ENCODE measurements around the gene ALDH1A1. TPM values are rescaled to one million over a fixed set of nuclear protein-coding genes. Genes with fewer than 3 reads are reported as not detected.

Gene ALDH1A1
- total RNA-seq, 1 experiment from 2014 or later, result 329 TPM

DNA sequence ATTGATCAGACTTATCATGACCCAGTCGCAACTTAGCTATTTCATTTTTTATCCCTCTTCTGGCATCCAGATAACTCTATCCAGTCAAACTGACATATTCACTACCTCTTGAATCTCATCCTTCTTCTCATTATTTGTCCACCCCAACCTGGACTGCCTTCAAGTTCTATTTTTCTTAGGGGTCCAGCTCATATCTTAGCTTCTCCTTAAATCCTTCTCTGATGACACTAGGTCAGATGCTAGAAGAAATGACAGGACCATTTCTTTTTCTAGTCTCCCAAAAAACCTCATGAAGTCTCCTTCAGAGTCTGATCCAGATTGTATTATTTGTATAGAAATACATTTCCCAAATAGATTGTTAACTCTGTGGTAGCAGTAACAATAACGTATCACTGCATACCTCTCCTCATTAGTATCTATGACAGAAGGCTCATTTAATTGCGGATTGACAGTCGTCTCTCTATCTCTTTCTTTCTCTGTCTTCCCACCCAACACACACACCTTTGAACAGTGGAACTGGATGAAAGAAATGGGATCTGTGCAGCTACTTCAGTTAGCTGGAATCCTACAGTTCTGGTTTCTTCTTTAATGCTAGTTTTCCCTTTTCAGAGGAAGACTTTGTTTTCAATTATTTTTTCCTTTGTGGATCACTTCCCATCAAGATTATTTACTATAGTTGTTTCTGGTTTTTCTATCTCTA, 33.5 kb downstream of the ALDH1A1 start:
- no peak for DNase-seq (ENCODE audit: low spot score)

DNA sequence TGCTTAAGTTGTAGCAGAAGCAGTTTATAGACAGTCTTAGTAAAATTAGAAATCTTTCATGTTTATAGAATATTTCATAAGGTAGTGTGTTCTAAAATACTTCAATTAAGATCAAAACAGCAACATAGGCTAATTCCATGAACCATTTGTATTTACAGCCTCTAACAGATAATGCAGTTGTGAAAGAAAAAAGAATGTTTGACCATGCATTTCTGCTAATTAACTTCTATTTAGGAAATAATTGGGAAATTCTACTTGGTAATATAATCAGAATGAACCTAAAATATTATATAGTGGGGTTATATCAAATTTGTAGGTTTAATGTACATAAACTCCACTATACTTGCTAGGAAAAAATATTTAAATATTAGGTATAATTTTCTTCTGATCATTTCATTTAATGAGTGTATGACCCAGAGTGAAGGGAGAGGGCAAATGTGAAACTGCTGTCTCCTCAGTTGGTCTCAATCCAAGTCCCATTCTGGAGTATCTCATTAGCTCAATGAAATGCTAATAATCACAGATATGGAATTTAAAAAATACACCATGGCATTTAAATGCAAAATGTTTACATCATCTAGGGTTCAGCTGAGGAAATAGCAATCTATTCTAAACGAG, 34.9 kb downstream of the ALDH1A1 start:
- no peak for DNase-seq (ENCODE audit: low spot score)

DNA sequence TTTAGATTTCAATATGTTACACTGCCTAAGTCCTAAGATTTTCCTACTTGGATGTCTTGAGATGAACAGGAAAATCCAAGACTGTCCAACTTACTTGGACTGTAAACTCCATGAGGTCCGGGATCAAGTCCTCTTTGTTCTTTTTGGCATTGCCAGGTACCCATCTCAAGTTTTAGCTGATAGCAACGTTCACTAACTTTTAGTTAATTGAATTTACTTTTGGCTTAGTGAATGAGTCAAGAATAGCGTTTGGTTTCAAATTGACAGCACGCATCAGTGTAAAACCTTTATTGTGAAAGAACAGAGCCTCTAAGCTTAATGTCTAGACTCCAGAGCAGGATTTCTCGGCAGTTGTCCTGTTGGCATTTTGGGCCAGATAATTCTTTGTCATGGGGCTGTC, 37.2 kb downstream of the ALDH1A1 start:
- DNase-seq (ENCODE audit: low spot score), result no peak

- no peak for DNase-seq (ENCODE audit: low spot score)
Observed at GRCh38 chr9:72914750-72915149, 38.1 kb downstream of the ALDH1A1 start.

DNA sequence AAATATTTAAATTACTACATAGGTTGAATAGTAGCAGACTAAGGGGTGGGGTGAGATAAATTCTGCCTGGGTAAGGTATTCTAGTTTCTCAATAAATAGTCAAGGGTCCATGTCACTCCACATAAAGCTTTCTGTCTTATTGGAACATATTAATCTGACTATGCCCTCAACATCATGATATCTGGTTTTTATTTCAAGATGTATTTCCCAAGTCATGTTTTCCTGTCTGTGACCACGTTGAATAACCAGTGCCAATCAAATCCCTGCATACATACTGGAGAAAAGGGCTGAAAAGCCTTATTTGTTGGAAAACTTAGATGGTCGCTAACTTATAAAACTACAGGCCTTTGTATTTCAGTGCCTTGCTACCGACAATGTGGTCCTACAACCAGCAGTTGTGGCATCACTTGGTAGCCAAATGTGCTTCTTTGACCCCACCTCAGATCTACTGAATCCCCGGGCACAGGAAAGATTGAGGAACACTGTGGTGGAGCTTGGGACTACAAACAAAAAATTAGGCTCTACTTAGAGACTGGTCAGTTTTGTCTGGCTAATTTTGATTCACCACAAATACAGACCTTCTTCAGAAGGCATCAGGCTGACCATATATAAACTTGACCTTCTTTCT, 39.4 kb downstream of the ALDH1A1 start:
- DNase-seq (ENCODE audit: low spot score), result no peak

DNA sequence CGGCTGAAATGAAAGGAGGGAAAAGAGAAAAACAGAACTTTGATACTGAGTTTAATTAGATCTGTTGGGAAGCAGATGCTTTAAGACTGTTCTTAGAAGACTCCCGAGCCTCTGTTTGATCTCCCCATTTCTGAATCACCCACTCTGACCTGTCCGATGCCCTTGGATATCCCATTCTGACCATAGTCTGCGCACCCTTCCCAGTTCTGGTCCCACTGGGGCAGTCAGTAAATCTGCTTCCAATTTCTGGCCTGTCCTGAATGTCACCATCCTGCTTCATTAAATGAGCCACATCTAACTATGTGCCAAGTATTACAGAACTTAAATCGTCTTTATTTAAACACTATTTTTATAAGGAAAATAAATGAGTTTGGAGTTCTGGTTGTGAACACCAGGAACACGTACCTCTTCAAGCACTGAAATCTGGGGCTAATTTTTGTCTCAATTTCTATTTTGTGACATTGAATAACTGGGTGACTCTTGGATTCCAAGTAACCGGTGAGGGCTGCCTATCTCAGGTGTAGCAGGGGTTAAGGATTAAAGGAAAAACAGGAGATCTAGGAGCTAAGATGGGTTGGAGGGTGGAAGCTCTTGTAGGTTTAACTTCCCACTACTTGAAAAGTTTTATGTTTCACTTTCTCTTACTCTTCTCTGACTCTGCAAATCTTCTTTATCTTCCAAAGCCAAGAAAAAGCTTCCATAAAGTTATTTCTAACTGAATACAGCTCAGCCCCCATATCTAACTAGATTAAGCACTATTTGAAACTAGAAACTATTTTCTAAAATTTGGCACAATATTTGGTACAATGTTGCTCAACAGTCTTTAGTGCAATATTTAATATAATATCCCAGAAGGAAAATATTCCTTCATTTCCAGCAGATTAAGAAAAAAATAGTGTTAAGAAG, 40.1 kb downstream of the ALDH1A1 start:
- DNase-seq (ENCODE audit: low spot score), result no peak

DNA sequence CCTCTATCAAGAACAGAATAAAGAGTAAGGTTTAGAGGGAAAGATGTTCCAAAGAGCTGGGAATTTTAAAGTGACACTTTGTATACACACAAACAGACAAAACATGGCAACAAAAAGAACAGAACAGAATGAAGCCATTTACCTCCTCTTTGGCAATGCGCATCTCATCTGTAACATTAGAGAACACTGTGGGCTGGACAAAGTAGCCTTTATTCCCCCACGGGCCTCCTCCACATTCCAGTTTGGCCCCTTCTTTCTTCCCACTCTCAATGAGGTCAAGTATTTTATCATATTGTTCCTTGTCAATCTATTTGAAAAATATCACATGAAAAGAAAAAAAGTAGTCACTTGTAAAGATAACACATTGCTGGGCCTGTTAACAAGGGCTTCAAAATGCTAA, 41.0 kb downstream of the ALDH1A1 start:
- no peak for DNase-seq (ENCODE audit: low spot score)

GRCh38 chr9:72911247-72911775, 41.5 kb downstream of the ALDH1A1 start:
- DNase-seq (ENCODE audit: low spot score), result no peak

DNA sequence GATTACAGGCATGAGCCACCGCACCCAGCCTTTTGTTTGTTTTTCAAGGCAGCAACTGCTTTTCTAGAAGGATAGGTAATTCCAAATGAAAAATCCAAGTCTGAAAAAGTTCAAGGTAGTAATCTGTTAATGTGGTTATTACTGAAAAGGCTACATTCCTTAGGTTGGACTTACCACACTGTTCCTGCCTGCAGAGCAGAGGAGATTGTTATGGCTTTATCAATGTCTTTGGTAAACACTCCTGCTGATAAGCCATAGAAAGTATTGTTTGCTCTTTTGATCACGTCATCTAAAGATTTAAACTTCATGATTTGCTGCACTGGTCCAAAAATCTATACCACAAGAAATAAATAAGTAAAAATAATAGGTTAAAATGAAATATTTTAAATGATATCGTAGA, 43.4 kb downstream of the ALDH1A1 start:
- DNase-seq (ENCODE audit: low spot score), result no peak

GRCh38 chr9:72907421-72907820, 45.4 kb downstream of the ALDH1A1 start:
- DNase-seq (ENCODE audit: low spot score), result no peak

GRCh38 chr9:72906810-72907209, 46.0 kb downstream of the ALDH1A1 start:
- no peak for DNase-seq (ENCODE audit: low spot score)

DNA sequence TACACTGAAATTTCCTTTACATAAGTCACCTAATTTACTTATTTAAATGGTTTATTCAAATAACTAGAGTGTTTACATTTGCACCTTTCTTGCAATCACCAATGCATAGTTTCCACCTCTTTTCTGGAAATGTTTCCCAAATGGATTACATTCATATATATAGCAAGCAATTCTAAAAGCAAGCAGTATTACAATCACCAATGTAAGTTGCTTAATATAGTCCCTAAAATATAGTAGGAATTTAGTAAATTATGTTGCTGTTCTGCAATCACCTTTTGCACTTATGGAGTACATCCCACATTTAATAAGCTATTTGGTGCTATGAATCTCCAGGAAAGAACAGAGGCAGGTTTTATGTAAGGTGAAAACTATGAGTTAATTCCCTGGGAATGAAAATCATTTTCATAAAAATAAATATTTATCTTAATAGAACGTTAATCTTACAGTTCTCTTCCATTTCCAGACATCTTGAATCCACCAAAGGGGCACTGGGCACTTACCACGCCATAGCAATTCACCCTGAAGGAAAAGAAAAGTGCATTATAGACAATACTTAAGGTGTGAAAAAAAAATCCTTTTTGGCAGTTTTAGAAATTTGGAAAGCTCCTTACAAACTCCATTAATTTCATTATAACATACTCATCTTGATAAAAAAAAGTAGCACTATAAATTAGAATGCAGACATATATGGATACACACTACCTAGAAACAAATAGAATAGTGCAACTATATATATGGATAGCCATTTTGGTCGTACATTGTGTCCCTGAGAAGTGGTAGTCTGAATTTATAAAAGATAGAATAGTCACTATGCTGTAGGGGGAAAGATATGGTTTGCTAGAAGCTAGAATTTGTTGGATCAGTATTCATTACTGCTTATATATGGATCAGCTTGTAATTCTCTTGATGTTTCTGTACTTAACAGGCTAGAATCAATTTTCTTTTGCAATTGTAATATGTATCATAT, 47.1 kb downstream of the ALDH1A1 start:
- no peak for DNase-seq (ENCODE audit: low spot score)

- DNase-seq (ENCODE audit: low spot score), result no peak
Observed at GRCh38 chr9:72904267-72905093, 48.4 kb downstream of the ALDH1A1 start.

DNA sequence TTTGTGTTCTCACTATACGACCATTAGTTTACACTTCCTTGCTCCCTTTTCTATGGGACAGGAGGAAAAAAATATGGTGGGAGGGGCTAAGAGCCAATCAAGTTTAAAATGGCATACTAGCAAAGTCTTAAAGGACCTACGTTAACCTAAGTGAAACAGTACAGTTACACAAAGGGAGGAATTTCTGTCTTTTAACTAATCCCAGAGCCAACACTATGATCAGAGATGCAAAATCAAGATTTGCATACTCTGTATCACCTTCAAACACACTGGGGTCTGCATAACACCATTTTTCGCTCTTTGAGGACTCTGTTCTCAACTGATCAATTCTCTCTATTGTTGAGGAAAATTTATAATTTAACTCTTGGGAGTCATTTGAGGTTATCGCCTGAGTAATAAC, 49.8 kb downstream of the ALDH1A1 start:
- no peak for DNase-seq (ENCODE audit: low spot score)

DNA sequence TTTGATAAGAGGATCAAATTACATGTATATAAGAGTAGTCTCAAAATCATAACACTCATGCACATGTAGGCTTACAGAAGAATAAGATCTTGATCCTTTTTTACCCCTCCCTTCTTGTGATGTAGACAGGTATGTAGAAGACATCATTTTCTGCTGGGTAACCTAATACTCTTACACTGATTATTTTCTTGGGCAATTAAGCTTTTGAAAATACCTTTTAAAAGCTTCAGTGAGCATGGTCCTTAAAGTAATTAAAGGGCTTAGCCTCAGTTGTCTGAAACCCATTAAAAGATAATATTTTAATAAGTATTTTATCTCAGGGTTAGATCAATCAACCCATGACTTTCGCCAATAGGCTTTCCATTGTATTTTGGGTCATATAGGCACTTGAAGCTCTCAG, 50.6 kb downstream of the ALDH1A1 start:
- DNase-seq (ENCODE audit: low spot score), result no peak

DNA sequence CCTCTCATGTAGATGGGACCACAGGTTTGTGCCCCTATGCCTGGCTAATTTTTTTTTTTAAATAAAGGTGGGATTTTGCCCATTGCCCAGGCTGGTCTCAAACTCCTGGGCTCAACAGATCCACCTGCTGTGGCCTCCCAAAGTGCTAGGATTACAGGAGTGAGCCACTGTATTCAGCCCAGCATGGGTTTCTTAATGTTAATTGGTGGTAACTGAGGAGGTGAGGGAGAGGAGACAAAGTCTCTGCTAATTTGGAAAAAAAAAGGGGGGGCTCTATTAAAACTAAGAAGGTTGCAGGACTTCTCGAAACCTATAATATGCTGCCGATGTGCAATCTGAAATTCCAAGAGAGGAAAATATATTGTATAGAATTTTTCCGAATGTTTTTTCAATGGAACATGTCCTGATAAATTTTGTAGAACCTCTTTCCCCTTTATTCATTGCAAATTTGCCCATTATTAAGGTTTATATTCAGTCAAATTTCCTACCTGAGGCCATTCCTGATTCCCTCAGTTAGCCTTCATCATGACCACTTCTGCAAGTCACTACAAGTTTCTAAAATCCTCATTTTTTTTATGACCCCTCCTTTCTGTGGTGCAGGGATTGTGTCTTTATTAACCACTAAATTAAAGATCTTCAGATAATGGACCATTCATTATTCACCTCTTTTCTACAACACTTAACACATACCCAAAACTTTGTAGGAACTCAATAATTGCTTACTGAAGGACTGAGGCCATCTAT, 52.9 kb downstream of the ALDH1A1 start:
- DNase-seq (ENCODE audit: low spot score), result no peak

DNA sequence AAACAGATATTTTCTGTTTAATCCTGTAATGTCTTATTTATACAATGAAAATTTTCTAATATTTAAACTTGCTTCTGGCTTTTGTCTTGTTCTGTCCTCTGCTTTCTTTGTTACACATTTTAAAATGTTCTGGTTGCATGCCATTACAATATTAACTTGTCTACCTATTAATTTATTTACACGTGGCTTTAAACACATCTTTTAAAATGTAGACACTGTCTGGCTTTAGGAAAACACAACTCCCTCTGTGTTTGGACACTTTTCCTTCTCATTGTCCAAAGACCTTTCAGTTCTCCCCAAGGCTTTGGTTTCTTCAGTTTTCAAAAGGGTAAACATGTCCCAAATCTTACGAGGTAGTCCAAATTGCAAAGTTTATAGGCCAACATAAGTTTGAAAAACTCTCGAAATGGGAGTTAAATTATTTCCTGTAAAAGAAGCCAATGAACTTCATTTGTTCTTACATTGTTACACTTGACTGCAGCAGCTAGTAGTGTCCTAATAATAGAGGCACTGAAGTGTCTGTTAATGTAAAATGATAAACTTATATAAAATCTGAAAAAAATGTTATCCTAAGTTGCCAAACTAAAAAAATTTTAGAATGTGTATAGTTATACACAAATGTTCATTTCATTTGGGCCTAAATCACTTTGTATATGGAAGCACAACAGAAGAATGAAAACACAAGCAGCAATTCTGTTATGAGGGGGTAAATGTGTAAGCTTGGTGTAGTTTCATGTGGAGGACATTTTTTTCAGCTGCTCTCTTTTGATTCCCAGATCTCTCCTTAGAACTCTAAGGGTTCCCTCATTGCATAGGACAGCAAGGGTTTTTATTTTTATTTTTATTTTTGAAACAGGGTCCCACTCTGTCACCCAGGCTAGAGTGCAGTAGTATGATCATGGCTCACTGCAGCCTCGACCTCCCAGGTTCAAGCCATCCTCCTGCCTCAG, 53.8 kb downstream of the ALDH1A1 start:
- DNase-seq (ENCODE audit: low spot score), result no peak

DNA sequence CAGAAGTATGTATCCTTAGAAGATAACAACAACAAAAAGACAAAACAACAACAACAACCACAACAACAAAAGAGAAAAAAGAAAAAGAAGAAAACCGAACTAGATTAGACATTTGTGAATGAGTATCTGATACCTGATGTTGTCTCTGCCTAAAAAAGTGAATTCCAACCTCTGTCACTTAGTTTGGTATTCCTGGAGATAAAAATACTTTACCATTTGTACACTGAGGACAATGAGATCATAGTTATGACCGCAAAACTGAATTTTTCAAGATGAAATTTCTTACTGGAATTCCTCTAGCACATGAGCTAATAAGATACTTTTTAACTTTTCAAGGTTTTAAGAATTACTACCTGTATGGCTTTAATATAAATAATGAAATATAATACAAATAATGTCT, 54.5 kb downstream of the ALDH1A1 start:
- no peak for DNase-seq (ENCODE audit: low spot score)

Data from HT-29 (cell line).